GM13976 (cell line): ENCODE measurements around the gene RANGRF.

ENCODE experiments used
- DNase-seq: peaks from one replicate; pipeline ENCODE4 v3.0.0; 2012; ENCODE audit warnings: low spot score
- in situ Hi-C: fragments of 300-500 bp; cut with MboI; formaldehyde crosslinking; loops from one replicate; pipeline ENCODE4 v1.12.0; 2022; ENCODE audit warnings: low sequenced_read_pairs, mixed read lengths, inconsistent platforms; ENCODE audit not compliant: unreplicated experiment
- TF ChIP-seq, protein P1 (sequence below): IDR thresholded peaks from 2 replicates; pipeline ENCODE4 v1.5.1; 2012; ENCODE audit warnings: borderline replicate concordance, mild to moderate bottlenecking; ENCODE audit not compliant: insufficient read depth; ENCODE audit errors: extremely low read depth, missing control alignments, control extremely low read depth

Gene RANGRF

DNA sequence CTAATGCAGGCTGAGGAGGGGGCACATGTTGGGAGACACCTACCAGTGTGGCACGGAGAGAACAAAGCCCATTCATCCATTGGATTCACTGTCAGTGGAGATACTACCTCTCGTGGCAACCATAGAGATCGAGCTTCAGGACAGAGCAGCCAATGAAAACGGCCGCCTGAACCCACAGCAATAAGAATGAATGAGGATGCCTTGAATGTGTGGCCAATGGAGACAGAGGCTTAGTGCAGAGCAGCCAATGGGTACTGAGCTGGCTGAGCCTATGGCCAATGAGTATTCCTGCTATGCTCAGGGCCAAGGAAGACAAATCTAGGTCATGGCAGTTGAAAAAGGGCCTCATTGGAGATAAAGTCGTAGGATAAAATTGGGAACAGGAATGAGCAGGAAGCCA lies 32.5 kb downstream of the RANGRF start:
- DNase-seq = peak; percentile 26
- in situ Hi-C loops = no loop called here
- TF ChIP-seq, protein P1, sequence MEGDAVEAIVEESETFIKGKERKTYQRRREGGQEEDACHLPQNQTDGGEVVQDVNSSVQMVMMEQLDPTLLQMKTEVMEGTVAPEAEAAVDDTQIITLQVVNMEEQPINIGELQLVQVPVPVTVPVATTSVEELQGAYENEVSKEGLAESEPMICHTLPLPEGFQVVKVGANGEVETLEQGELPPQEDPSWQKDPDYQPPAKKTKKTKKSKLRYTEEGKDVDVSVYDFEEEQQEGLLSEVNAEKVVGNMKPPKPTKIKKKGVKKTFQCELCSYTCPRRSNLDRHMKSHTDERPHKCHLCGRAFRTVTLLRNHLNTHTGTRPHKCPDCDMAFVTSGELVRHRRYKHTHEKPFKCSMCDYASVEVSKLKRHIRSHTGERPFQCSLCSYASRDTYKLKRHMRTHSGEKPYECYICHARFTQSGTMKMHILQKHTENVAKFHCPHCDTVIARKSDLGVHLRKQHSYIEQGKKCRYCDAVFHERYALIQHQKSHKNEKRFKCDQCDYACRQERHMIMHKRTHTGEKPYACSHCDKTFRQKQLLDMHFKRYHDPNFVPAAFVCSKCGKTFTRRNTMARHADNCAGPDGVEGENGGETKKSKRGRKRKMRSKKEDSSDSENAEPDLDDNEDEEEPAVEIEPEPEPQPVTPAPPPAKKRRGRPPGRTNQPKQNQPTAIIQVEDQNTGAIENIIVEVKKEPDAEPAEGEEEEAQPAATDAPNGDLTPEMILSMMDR = no peak

DNA sequence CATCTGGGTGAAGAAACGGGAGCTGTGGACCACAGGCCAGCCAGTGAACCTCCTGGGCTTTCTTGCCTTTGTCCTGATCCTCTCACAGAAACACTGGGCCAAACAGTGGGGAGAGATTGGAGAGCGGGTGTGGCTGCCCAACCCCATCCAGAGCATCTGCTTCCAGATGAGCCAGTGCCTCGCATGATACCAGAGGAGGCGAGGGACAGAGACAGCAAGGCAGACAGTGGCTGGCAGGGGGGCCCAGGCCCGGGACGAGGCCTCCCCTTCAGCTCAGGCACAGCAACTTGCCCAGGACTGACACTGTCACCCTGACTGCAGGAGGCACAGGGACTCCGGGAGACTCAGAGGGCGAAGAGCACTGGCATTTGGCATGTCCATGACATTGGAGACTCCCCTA lies 33.6 kb downstream of the RANGRF start:
- in situ Hi-C loops = no loop called here
- no peak for DNase-seq
- TF ChIP-seq, protein P1 = no peak

DNA sequence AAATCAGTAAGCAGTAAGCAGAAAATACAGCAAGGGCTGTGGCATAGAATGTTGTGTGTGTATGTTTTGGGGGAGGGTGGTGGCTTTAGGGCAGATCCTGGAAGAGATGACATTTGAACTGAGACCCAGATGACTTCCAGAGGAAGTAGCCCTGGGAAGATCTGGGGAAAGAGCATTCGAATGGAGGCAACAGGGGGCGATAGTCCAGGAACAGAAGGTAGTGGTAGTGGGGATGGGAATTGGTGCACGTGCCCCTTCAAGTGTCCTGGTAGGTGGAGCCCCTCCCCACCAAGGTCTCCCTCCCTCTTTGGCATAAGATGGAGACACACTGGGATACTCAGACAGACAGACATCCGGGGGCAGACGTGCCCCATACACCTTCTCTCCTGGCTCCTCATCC lies 35.7 kb downstream of the RANGRF start:
- no peak for DNase-seq
- TF ChIP-seq, protein P1 = no peak
- in situ Hi-C loops = no loop called here

DNA sequence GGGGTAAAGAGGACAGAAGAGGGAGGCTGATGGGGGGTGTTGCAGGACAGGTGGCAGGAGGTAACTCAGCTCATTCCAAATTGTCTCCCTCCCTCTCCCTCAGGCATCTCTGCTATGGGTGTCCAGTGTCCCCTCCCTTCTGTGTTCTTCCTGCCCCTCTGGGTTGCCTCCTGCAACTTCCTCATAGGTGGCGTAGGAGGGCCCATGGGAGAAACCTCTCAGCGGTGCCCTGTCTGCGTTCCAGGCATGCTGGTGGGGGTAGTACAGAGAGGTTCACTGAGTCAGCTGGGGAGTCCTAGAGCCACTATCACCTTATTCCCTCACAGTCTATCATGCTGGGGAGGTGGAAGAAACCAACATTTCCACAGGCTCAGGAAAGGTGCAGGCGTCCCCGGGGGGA lies 36.5 kb downstream of the RANGRF start:
- in situ Hi-C loops = no loop called here
- no peak for DNase-seq
- TF ChIP-seq, protein P1 = no peak

DNA sequence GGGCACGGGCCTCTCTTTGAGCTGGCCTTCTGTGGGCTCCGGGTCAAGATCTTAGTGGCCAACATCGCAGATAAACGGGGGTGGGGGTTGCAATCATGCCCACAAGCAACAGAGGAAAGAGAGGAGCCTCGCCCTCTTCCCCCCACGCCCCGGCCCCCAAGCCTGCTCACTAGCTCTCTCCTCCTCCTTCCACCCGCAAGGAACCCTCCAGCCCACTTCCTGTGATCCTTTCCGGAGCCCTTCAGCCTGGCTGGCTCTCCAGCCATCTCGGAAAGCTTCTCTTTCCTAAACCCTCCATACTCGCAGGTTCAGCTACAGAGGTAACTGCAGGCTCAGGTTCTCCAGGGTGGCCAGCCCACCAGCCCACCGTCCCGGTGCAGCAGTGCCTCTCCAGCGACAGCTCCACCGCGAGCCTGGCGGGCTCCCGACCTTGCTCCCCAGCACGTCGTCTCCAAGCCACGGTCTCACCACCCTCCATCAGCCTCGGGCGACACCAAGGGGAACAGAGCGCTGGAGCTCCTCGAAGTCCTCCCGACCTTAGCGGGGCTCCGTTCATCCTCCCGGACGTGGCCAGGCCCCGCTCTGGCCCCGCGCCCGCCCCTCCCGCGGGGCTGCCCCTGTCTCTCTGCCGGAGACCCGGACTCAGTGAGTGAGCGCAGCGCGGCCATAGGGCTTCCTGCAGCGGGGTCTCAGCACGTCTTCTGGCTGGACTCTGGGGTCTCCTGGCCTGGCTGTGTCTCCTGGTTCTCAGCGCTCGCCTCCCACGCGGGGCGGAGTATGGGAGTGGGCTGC lies 38.2 kb downstream of the RANGRF start:
- peak; percentile 71 for DNase-seq
- in situ Hi-C loops = no loop called here
- TF ChIP-seq, protein P1 = peak; percentile 7

DNA sequence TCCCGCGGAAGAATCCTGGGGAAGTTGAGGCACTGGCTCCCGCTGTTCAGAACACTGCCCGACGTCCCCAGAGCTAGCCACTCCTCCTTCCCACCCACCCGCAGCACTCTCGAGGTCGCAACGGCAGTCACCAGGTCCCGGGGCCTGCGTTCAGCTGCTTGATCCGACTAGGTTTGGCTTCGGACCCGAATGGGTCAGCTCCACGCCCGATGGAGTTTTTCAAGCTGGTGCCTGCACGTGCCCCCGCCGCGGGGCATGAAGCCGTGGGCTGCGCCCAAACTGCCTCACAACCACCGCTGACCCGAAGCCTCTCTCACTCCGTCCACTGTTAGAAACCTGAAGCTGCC lies 38.8 kb downstream of the RANGRF start:
- TF ChIP-seq, protein P1 = no peak
- in situ Hi-C loops = no loop called here
- DNase-seq = no peak
